ENCODE results near the gene DYRK1A. TPM values are rescaled to one million over a fixed set of nuclear protein-coding genes. Genes with fewer than 3 reads are reported as not detected.

The DYRK1A gene
- total RNA-seq, 1 donor from 2014 or later: 108 TPM

DNA sequence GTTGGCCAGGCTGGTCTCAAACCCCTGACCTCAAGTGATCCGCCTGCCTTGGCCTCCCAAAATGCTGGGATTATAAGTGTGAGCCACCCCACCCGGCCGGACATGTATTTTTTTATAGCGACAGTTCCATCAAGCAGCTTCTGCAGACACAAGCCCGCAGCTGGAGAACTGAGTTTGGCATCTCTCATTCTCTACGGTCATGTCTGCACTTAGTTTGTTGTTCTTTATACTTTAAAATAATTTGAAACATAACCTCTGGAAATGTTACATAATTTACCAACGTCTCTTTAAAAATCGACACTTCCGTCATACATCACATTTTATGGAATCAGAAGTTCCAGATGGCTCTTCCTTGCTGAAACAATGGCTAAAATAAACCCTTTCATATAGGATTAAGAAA is 183.6 kb downstream of the DYRK1A start:
- Histone ChIP-seq H3K27ac (no peak overlapping the region), H3K36me3 (no peaks in the 10 kb centered on the region), H3K9ac (no peak overlapping the region), H3K79me2 (ENCODE audit: low read depth) (no peaks in the 10 kb centered on the region), H3K9me3 (ENCODE audit: low read depth) (no peaks in the 10 kb centered on the region), H4K20me1 (ENCODE audit: low read depth) (no peaks in the 10 kb centered on the region), H3F3A (ENCODE audit: low read depth) (no peaks in the 10 kb centered on the region), H3K4me1 (no peaks in the 10 kb centered on the region), H3K4me2 (no peak overlapping the region), H2AFZ (replicated peaks) (no peak overlapping the region), H3K4me3 (no peak overlapping the region), H3K27me3 (no peaks in the 10 kb centered on the region)
- no peak for DNase-seq (ENCODE audit: low spot score)
- Mint-ChIP-seq H3K4me1 (peaks cover 22% of the 10 kb centered on the region), H3K4me3 (no peak overlapping the region), H3K9me3 (no peaks in the 10 kb centered on the region), H3K27ac (peak overlapping the region; percentile 50), H3K27me3 (ENCODE audit: insufficient read depth, low read depth) (peaks cover 7% of the 10 kb centered on the region), H3K36me3 (no peaks in the 10 kb centered on the region)
- TF ChIP-seq, protein P1, sequence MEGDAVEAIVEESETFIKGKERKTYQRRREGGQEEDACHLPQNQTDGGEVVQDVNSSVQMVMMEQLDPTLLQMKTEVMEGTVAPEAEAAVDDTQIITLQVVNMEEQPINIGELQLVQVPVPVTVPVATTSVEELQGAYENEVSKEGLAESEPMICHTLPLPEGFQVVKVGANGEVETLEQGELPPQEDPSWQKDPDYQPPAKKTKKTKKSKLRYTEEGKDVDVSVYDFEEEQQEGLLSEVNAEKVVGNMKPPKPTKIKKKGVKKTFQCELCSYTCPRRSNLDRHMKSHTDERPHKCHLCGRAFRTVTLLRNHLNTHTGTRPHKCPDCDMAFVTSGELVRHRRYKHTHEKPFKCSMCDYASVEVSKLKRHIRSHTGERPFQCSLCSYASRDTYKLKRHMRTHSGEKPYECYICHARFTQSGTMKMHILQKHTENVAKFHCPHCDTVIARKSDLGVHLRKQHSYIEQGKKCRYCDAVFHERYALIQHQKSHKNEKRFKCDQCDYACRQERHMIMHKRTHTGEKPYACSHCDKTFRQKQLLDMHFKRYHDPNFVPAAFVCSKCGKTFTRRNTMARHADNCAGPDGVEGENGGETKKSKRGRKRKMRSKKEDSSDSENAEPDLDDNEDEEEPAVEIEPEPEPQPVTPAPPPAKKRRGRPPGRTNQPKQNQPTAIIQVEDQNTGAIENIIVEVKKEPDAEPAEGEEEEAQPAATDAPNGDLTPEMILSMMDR (IDR thresholded peaks at IDR 0.05): no peak

DNA sequence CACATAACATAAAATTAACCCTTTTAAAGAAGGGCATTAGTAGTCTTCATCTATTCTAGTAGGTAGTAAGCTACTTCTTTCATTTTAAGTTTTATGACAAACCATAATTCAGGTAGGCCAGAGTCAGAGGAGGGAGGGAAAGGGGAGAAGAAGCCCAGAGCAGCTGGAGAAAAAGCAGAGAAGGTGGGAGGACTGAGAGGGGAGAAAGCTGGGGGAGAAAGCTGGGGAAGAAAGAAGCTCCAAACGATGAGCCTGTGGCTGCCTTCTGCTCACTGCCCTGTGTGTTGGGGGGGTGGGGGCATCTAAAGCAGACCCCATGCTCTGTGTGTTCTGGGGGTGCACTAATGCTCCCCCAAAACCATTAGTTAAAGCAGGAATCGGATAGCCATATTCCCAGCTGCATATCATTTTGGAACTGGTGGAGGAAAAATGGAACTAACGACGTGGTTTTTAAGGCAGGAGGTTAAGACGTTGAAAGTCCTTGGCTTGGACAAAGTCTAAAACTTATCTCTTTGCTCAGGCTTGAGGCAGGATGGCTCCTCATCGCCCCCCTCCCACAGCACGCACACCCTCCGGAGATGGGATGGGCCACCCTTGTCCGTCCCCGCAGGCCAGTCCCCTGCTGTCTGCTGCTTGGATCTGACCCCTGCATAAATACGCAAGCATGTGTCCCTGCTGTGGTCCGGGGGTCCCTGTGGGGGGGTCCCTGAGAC is 184.2 kb downstream of the DYRK1A start:
- peaks cover 27% of the 10 kb centered on the region for H3K4me1 Mint-ChIP-seq

DNA sequence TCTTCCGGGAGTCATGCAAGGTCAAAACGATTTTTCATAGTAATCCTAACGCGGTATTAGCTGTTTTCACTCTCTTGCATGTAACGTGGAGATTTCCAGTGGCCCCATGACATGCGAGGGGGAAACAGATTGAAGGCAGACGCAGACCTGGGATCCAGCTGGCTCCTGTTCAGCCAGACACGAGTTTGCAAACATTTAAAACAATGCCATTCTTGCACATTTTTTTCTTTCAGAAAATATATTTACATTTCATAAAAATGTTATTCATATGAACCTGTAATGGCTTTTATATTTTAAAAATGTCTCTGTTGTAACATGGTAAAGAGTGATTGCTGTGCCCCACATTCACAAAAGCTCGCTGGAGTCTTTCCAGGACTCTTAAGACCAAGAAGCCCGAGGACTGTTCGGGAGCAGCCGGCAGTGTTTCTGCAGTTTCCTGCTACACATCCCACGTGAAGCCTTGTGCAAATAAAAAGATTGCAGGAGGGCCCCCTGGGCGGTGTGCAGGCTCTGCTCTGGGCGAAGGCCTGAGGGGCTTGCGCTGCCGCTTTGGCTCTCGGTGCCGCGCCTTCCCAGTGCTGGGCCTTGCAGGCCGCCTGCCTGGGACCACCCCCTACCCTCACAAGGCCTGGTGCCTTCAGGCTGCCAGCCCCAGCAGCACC is 184.9 kb downstream of the DYRK1A start:
- Mint-ChIP-seq H3K27ac (peak overlapping the region; percentile 29), H3K4me3 (no peak overlapping the region), H3K9me3 (peaks cover 2% of the 10 kb centered on the region), H3K36me3 (no peaks in the 10 kb centered on the region), H3K4me1 (peaks cover 28% of the 10 kb centered on the region), H3K27me3 (ENCODE audit: insufficient read depth, low read depth) (peaks cover 7% of the 10 kb centered on the region)
- DNase-seq (ENCODE audit: low spot score): no peak
- H3K27ac ChIP-seq: no peak overlapping the region
- H3K79me2 ChIP-seq (ENCODE audit: low read depth): no peaks in the 10 kb centered on the region
- no peaks in the 10 kb centered on the region for H3K4me1 ChIP-seq
- no peaks in the 10 kb centered on the region for H3K36me3 ChIP-seq
- no peak overlapping the region for H3K4me2 ChIP-seq
- TF ChIP-seq, protein P1 (IDR thresholded peaks at IDR 0.05): no peak
- TF ChIP-seq EZH2 (IDR thresholded peaks at IDR 0.05) (no peak), EZH2phosphoT487 (IDR thresholded peaks at IDR 0.05) (no peak)
- H2AFZ ChIP-seq (replicated peaks): no peak overlapping the region
- no peaks in the 10 kb centered on the region for H4K20me1 ChIP-seq (ENCODE audit: low read depth)
- no peaks in the 10 kb centered on the region for H3K9me3 ChIP-seq (ENCODE audit: low read depth)
- H3K4me3 ChIP-seq: no peak overlapping the region
- H3K27me3 ChIP-seq: no peaks in the 10 kb centered on the region
- H3K9ac ChIP-seq: no peak overlapping the region
- no peaks in the 10 kb centered on the region for H3F3A ChIP-seq (ENCODE audit: low read depth)

More for the DNA sequence above, 184.2 kb downstream of the DYRK1A start:
- no peak overlapping the region for H2AFZ ChIP-seq (replicated peaks)
- H3K36me3 ChIP-seq: no peaks in the 10 kb centered on the region
- no peaks in the 10 kb centered on the region for H3F3A ChIP-seq (ENCODE audit: low read depth)
- no peak overlapping the region for H3K4me3 Mint-ChIP-seq
- no peaks in the 10 kb centered on the region for H3K36me3 Mint-ChIP-seq
- H3K9me3 ChIP-seq (ENCODE audit: low read depth): no peaks in the 10 kb centered on the region
- H3K27ac ChIP-seq: no peak overlapping the region
- peak overlapping the region; percentile 50 for H3K27ac Mint-ChIP-seq
- no peaks in the 10 kb centered on the region for H3K27me3 ChIP-seq
- H3K27me3 Mint-ChIP-seq (ENCODE audit: insufficient read depth, low read depth): peaks cover 7% of the 10 kb centered on the region
- no peak overlapping the region for H3K9ac ChIP-seq
- no peak overlapping the region for H3K4me2 ChIP-seq
- no peak for DNase-seq (ENCODE audit: low spot score)
- H3K4me1 ChIP-seq: no peaks in the 10 kb centered on the region
- no peak overlapping the region for H3K4me3 ChIP-seq
- no peaks in the 10 kb centered on the region for H4K20me1 ChIP-seq (ENCODE audit: low read depth)
- no peaks in the 10 kb centered on the region for H3K9me3 Mint-ChIP-seq
- TF ChIP-seq EZH2phosphoT487 (IDR thresholded peaks at IDR 0.05): no peak
- TF ChIP-seq, protein P1 (IDR thresholded peaks at IDR 0.05): no peak
- no peak for TF ChIP-seq EZH2 (IDR thresholded peaks at IDR 0.05)
- H3K79me2 ChIP-seq (ENCODE audit: low read depth): no peaks in the 10 kb centered on the region

All from neural progenitor cell (in vitro differentiated cells).